D341Med (cell line): ENCODE measurements around the gene RIC3.

Experiments
- DNase-seq: peaks from one replicate; pipeline ENCODE4 v3.0.0; 2012; ENCODE audit warnings: low spot score

RIC3 gene, protein sequence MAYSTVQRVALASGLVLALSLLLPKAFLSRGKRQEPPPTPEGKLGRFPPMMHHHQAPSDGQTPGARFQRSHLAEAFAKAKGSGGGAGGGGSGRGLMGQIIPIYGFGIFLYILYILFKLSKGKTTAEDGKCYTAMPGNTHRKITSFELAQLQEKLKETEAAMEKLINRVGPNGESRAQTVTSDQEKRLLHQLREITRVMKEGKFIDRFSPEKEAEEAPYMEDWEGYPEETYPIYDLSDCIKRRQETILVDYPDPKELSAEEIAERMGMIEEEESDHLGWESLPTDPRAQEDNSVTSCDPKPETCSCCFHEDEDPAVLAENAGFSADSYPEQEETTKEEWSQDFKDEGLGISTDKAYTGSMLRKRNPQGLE

DNA sequence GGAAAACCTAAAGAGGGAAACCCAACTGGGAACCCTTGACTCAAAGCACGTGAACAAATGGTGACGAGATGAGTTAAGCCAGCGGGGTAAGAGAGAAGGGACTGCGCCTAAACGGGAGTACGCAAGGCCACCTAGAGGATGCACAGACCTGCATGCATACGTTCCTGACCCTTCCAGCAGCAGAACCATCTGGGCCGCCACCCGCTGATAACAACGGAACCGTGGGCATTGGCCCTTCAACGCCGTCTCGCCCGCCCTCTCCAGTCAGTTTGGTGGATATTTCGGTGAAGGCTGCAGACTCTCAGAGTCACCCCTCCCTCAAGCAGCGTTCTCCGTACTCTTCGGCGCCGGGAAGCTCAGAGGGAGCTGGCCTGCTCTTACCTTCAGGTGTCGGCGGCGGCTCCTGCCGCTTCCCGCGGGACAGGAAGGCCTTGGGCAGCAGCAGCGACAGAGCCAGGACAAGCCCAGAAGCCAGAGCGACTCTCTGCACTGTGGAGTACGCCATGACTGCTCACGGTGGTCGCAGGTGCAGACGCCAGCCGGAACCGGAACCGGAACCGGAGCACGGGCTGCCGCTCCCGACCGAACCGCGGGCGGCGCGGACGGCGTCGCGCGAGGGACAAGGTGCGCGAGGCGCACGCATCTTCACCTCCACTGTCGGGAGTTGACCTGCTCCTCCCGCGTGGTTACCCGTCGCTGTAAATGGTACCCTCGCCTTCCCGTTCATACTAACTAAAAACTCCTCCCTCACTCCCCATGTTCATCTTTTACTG is at the start of gene RIC3:
Gene RIC3 (minus strand): TSS at position 541 of the 773 bp plus-strand sequence. CDS start 36 bp downstream, at position 505.
- DNase-seq: peak; percentile 72

DNA sequence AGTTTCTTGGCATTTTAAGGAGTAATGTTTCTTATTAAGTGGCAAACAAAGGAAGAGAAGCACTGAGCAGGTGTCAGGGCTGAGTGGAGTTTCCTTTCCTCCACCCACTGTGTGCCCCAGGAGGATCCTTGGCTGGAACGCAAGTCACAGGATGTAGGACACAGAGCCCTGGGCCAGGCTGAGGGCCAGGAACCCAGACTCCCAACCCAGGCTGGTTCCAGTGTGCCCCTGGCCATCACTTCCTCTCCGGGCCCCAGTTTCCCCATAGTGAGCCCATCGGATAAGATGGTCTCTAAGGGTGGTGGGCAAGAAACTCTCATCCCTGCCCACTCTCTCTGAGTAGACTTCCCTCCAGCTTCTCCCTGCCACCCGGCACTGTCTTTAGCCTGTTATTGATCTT is 49.6 kb upstream of the RIC3 start:
- DNase-seq: no peak

DNA sequence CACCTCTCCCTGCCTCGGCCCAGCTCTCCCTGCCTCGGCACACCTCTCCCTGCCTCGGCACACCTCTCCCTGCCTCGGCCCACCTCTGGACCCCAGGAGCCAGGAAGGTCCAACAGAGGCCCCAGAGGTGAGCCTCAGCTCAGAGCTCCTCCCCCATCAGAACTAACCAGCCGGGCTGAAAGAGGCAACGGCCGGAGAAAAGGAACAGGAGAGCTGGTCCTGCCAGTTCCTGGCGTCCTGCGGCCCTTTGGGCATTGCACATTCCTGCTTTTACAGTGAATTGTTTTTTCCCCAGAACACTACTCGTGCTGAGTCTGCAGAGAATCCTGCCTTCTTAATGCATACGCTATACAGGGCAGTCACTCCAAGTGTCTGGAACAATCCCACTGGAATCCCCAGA is 49.1 kb upstream of the RIC3 start:
- no peak for DNase-seq

DNA sequence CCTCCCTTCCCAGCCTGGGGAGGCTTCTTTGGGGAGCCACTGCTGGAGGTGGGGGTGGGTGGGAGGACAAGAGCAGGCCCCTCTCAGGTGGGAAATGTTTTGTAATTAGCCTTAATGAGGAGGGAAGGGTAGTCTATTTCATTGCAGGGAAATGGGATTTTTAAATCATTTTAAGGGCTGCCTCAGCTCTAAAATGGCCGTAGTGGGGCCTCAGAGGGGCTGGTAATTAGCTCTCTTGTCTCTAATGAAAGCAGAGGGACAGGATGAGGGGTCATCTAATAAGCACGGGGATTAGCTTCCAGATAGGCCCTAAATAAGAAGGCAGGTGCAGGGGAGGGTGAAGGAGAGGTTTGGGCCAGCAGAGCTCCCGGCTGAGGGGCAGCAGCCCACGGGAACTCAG is 48.3 kb upstream of the RIC3 start:
- DNase-seq: no peak

DNA sequence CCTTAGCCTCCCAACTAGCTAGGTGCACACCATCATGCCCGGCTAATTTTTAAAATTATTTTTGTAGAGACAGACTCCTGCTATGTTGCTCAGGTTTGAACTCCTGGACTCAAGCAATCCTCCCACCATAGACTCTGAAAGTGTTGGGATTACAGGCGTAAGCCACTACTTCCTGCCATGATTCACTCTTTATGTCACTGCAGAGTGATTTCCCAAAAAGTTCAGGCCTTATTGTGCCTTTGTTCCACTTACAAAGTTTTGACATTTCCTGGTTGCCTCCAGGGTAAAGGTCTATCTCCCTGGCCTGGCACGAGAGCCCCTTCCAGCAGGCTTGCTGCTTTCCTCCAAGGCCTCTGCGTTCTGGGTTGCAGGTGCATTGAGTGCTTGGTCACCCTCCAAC is 44.6 kb upstream of the RIC3 start:
- no peak for DNase-seq

DNA sequence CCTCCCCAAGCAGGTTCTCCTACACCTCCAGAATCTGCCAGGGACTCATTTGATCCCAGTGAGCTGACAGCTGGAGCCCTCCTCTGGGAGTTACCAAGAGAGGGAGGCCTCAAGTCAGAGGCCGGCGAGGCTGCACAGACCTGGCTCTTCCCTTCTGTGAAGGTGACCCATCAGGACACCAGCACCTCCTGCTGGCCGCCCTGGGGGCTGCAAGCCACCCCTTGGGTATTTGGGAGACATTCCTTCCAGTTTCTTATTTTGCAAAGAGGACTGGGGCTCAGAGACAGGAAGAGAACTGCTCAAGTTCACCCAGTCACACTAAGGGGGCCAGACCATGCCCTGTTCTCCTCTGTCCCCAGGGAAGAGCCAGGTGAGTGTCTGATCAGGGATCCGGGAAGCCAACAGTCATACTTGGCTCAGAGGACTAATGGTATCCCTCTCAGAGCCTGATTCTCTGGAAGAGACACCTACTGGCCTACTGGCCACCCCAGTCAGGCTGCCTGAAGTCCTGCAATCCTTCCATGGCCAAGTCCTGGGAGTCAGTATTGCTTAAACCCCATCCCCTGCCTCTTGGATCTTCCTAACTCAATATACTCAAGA is 40.5 kb upstream of the RIC3 start:
- DNase-seq: no peak

DNA sequence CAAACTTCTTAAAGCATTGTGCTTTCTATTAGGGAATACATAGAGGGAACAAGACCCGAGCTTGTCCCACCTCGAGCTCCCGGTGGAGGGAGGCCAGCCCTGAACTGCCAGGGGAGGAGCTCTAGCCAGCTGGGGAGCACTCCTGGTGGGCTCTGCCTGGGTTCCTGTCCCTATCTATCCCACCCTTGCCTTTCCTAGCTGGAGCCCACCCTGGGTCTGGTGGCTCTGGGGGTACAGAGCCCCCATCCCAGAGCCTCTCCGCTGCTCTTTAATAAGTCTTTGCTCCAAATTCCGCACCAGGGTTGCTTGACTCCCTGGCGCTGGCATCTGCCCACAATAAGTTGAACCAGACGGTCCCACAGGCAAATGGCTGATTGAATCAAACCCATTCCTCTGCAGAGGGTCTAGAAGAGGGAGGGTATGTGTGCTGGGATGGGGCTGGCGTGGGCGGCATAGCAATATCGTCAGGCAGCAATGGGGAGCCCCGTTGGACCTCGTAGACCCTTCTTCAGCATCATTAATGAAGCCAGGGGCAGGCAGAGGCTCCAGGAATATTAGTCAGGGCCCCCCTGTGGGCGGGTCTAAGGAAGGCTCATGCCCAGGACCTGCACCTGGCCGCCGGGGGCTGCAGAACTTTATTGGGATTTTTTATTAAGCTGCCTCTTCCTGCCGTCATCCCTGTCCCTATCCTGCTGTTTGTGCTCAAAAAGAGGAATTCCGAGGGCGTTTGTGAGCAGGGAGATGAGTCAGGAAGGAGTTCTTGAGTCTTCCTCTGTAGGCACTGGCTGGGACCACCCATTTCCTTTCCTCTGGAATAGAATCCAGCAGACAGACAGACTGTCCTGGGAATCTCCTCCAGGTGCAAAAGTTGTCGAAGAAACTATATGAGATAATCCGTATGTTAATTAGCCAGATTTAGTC is 38.5 kb upstream of the RIC3 start:
- DNase-seq: no peak

DNA sequence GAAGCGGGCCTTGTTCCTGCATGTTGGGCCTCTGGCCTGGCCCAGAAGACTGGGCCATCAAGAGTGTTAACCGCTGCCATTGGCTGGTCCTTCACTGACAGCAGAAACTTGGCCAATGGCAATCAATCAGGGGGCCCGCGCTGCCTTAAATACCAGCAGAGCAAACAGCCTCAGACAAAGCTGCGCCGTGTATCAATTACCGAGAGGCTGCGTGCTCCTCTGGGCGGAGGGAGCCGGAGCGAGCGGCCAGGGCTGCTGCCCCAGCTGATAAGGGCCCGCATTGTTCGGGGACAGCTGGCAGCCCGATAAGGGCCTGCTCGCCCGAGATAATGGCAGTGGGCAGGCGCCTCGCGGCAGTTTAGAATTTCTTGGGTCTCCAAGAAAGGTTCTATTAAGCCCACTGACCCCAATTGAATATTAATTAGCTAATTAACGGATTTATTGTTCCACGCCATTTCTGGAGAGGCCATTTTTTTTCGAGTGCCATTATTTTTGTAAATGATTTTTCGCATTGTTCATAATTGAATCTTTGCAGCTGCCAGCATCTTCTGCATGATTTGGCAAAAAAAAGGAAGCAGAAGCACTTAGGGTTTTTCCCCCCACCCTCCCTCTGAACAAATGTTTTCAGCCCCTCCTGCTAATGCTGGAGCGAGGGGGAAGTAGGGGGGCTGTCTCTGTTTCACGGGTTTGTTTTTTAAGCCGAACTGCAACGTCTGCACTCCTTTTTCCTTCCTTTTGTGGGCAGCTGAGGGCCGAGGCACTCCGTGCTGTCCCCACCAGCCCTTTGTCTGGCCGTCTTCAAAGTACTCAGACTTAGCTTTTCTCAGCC is 37.6 kb upstream of the RIC3 start:
- DNase-seq: no peak

DNA sequence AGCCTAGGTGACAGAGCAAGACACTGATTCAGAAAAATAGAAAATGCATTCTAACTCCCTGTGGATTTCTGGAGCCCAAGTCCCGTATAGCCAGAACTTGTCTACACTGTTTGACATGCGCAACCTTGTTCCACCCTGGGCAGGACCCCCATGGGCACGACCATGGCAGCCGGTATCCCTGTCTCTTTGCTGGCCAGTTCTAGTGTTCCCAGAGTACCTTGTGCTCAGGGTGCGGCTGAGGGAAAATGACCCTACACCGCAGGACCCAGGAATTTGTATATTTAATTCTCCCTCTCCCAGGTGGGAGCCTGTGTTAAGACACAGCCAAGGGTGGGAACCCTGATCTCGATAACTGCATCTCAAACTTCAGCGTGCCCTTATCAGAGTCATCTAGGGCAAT is 36.7 kb upstream of the RIC3 start:
- DNase-seq: no peak

DNA sequence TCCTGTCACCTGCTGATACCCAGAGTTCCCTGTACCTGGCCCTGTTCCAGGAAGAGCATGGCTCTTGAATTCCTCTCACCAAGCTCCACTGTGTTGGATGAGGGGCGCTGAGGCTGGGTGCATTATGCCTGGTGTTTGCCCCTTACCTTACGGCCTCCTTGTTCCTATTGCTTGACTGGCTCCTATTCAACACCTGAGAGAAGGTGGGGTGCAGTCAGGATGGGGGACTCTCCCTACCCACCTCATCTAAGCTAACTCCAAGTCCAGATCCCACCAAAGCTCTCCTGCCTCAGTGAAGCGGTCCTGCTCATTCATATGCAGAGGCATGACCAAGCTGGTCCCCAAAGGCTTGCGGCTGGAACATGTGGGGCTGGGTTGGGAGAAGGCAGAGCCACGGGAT is 35.8 kb upstream of the RIC3 start:
- DNase-seq: no peak

DNA sequence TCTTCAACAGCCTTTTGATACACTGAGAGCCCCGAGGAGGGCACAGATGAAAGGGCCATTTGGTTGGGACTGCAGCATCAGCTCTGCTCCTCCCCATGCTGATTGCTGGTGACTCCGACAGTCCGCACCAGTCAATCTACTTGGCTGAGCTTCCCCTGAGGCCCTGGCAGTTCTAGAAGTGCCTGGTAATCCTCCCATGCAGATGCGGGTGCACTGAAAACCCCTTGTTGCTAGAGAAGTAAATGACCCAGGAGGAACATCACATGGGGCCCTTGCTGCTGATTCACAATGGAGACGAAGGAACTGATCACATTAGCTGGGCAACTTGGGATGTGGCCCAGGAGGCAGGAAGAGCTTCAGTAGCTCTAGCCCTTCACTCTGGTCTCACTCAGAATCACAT is 35.2 kb upstream of the RIC3 start:
- DNase-seq: no peak

DNA sequence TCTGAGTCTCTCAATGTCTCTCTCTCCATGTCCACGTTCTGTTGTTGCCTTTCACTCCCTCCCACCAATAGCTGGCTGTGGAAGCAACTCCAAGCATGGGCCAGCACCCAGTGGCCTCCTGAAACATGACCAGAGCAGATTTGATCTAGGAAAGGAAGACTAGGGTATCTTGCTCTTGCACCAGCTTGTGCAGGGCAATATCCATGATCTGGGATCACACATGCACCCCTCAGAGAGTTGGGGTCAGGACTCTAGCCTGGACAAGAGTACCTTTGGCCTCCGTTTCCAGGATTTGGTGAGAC is 34.5 kb upstream of the RIC3 start:
- no peak for DNase-seq

DNA sequence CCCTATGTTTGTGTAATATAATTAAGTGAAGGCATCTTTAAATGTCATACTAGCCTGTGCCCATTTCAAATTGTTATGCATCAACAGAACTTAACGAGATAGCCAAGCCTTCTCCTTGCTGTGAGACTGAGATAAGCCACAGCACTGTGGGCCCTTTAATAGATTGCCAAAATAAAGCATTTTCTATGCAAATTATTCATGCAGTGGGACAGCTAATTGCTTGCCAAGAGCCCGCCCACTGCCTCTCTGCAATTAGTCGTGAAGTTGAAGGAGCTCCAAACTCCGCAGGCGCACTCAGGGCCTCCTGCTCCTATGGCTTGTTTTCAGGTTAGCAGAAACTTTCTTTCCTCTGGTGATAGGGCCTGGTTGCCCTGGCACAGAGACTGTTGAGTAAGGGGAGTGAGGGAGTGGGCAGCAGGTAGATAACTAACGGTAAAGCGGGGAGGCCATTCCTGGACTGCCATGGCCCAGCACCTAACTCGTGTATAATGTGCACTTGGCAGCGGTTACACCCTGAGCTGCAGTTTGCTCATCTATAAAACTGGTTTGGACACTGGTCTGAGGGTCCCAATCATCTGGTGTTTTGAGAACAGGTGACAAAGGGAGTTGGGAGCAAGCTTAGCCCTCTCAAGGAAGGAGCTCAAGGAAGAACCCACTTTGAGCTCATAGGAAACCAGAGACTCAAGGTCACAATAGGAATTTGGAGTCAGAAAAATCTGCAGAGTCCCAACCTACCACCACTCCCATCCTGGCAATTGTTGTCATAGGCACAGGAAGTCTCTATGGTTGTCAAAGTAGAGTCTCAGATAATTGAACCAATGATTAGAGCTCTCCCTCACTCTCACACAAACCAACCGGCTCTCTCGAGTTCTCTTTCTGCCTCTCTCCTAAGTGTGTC is 33.9 kb upstream of the RIC3 start:
- DNase-seq: no peak

DNA sequence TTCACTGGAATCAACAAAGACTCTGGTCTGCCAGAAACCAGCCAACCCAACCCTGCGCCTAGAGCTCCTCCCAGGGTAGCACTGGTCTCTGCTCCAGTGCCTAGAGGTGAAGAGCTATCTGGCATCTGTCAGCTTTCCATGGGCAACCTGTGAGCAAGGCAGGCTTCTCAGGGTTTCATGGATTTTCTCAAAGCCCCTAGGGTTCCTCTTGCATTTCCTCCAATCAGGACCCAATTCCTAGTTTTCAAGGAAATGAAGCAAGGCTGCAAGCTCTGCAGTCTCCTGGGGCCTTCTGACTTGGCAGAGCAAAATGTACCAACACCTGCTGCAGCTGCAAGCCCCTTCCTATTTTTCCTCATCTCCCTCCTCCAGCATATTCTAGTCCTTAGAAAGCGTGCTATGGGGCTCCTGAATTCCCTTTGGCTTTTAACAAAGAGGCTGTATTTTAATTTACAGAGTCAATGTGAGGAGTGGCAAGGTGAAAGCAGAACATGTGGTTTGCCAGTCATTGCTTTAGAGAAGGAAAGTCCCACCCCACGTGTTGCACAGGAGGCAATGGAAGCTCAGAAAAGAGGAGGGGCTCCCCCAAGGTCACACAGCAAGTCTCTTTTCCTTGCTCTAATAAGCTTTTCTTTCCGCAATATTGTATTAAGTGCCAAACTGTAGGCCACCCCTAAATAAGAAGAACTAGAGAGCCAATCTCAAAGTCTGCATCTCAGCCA is 33.0 kb upstream of the RIC3 start:
- DNase-seq: no peak

DNA sequence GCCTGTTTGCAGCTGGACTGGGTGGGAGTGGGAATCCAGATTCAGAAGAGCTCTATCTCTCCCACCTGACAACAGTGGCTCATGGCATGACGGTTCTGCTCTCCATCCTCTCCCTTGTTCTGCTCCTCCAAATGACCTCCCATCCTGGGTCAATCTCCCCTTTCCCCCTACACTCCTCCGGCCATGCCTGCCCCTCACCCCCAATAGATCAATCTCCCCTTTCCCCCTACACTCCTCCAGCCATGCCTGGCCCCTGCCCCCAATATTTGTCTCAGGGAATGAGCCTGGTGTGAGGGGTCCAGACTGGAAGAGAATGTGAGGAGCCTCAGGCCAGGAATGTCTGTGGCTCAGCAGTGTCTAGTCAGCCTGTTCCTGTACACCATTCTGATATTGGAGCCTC is 30.9 kb upstream of the RIC3 start:
- DNase-seq: no peak

DNA sequence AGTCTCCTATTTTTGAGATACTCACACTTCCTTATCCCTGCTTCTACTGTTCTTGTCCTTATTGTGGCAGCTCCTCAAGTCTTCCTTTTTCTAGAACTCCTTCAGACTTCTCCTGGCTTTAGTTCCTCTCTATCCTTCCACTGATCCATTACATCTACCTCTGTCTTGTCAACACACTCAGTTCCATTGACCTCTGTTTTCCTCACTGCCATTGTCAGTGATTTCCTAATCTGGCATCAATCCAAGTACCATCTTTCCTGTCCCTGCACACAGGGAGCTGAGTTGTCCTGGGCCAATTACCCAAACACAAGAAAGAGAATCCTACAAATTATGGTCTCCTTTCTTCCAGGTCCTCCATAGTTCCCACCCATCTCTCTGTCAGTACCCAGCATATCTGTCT is 27.9 kb upstream of the RIC3 start:
- no peak for DNase-seq

DNA sequence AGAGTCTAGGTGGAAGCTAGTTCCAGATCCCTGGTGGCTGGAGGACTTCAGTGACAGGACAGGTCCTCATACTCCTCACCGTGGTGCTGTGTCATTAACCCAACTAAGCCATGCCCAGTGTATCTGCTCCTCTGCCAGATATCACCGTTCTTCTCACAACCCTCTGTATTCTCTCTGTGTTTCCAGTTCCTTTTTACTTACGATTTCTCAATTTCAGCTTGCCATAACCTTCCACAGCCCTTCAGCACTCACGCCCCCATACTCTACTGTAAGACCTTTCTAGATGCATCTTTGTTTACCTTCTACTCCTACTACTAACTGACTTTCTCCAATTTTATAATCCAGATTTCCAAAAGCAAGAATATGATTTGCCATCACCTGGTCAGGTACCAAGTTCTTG is 26.1 kb upstream of the RIC3 start:
- DNase-seq: no peak

DNA sequence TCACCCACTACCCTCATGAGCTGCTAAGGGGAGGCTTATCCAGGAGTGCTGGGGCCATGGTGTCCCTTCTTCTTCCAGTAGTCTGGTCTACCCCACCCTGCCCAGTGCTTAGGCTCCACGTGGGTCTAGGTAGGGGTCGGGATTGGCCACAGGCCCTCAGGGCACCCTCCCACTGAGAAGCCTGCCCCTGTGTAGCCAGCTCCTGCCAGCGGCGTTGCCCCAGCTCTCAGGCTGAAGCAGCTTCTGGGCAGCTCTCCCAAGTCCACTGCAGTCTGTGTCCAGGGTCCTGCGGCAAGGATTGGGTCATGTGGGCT is 24.0 kb upstream of the RIC3 start:
- no peak for DNase-seq

DNA sequence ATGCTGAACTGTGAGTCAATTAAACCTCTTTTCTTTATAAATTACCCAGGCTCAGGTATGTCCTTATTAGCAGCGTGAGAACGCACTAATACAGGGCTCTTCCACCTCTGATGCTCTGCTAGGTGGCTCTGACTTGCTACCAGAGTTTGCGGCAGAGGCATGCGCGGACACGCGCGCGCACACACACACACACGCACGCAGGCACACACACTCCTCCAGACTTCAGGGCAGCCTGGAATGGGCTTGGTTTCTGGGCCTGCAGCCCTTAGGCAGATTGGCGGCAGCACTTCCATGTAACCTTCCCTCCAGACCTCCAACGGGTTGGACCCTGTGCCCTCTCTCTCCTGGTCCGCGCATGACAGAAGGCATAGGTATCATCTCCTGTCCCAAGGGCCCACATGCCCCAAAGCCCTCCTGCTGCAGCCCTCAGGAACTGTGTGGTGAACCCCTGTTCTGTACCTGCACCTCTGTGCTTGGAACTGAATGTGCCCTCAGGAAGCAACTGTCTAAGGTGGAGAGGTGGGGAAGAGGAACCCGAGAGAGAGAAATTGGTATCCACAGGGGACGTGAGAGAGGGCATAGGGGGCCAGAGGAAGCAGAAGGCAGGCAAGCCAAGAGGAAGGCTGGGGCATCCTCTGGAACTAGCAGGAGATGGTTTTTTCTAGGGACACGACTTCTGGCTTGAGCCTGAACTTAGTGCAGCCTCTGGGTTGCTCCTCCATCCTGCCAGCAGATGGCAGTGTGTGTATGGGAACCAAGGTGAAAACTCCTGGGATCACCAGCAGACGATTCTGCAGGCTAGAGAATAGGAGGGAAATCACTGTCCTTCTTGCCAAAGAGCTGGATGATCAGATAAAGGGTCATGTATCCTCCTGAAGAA is 23.4 kb upstream of the RIC3 start:
- peak; percentile 86 for DNase-seq
